ENCODE measurements around the gene RSPO3. TPM values are rescaled to one million over a fixed set of nuclear protein-coding genes. Genes with fewer than 3 reads are reported as not detected.

The RSPO3 gene
- total and polyA plus RNA-seq, 2 of the 4 experiments (the other 2 are of a cell fraction): not detected

DNA sequence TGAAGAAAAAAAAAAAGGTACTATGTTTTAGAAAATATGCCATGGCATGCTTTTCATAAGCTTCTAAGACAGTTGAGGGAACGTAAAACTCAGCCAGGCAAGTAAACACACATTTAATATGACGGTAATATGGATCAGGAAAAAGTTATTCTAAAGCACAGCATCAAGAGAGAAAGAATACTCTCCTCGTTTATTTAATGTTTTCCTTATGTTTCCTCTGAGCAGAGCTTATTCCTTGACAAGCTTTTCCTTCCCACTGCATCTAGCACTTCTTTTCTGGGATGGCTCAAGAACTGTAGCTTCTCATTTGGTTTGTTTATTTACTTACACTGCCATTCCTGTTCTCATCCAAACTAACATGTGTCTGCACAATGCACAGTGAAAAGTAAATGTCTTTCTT is 2.7 kb upstream of the RSPO3 start:
- H3K4ac ChIP-seq (ENCODE audit: low read depth, low read length): no peak overlapping the region
- H3K9ac ChIP-seq (ENCODE audit: low read depth, low read length): no peak overlapping the region
- ChIA-PET POLR2A (ENCODE audit: unreplicated experiment) (no interaction called here), CTCF (interaction anchor here (0.8 kb wide), 1 partner anchor 311 kb away, joined by 3 read pairs; no protein-coding TSS in a partner anchor)
- TF ChIP-seq NFE2L2 (IDR thresholded peaks at IDR 0.05; ENCODE audit: low read depth, low read length): no peak
- no peak for TF ChIP-seq MAFK (IDR thresholded peaks at IDR 0.05; ENCODE audit: low read depth, low read length)
- TF ChIP-seq SMC3 (IDR thresholded peaks at IDR 0.05; ENCODE audit: low read depth, low read length): no peak
- no peak for TF ChIP-seq CHD1 (IDR thresholded peaks at IDR 0.05; ENCODE audit: low read depth, low read length)
- no peak for TF ChIP-seq BHLHE40 (IDR thresholded peaks at IDR 0.05; ENCODE audit: low read depth, low read length)
- no peak overlapping the region for H4K91ac ChIP-seq (ENCODE audit: insufficient read depth, low read depth, low read length)
- no peak overlapping the region for H4K5ac ChIP-seq (ENCODE audit: low read depth, low read length)
- no peaks in the 10 kb centered on the region for H3K79me1 ChIP-seq (ENCODE audit: low read depth in 1 of 2, low read length in 2 of 2)
- no peak for ATAC-seq (ENCODE audit: low read depth)
- H2BK15ac ChIP-seq (ENCODE audit: low read depth, low read length): no peak overlapping the region
- no TSS peak for BruUV-seq (replicated peaks)
- H3K18ac ChIP-seq (ENCODE audit: low read depth, low read length): no peak overlapping the region
- H3K36me3 ChIP-seq (ENCODE audit: control insufficient read depth, insufficient read depth, low read length): no peaks in the 10 kb centered on the region
- no peak overlapping the region for H3K27ac ChIP-seq (ENCODE audit: insufficient read depth, low read length)
- H3K9me1 ChIP-seq (ENCODE audit: insufficient read depth, low read length): no peaks in the 10 kb centered on the region
- no peaks in the 10 kb centered on the region; the same call in 1 of the 2 replicates for H3K4me1 ChIP-seq (ENCODE audit: control insufficient read depth, insufficient read depth, low read length)
- no peaks in the 10 kb centered on the region for H3K9me3 ChIP-seq (ENCODE audit: control insufficient read depth, insufficient read depth, low read length)
- no peak overlapping the region for H4K8ac ChIP-seq (ENCODE audit: low read depth in 2 of 2, low read length in 2 of 2)
- H3K23ac ChIP-seq (ENCODE audit: low read depth, low read length): no peak overlapping the region
- in situ Hi-C loops (cut with MboI; ENCODE audit: low sequenced_read_pairs) (loop anchor here (10.0 to 25.0 kb wide), 2 partner anchors 751 to 1078 kb away; no protein-coding TSS in a partner anchor), dilution Hi-C loops (cut with HindIII; ENCODE audit: low sequenced_read_pairs, unreplicated experiment) (no loop called here), intact Hi-C loops (cut with micrococcal nuclease) (no loop called here)
- no peak for DNase-seq
- H2BK5ac ChIP-seq (ENCODE audit: low read depth, low read length, poor library complexity, severe bottlenecking): no peak overlapping the region
- H2BK20ac ChIP-seq (ENCODE audit: low read depth, low read length): no peak overlapping the region
- H3K4me3 ChIP-seq (ENCODE audit: insufficient read depth, low read depth, low read length): no peak overlapping the region
- H2BK120ac ChIP-seq (ENCODE audit: low read depth, low read length): no peak overlapping the region
- H2AK9ac ChIP-seq (replicated peaks; ENCODE audit: low read depth, low read length, poor library complexity): no peak overlapping the region
- peaks cover 58% of the 10 kb centered on the region for H3K27me3 ChIP-seq (ENCODE audit: control insufficient read depth, insufficient read depth, low read length)
- H4K20me1 ChIP-seq (ENCODE audit: insufficient read depth, low read length): no peaks in the 10 kb centered on the region
- WGBS, 2 experiments (ENCODE audit: extremely low coverage in 2 of 2, insufficient read length in 1 of 2): no CpG with 5 or more reads among the region's 3 CpGs
- H2AK5ac ChIP-seq (ENCODE audit: low read depth, low read length): no peak overlapping the region
- H3K4me2 ChIP-seq (ENCODE audit: low read depth, low read length): no peak overlapping the region
- no peak overlapping the region for H3K14ac ChIP-seq (replicated peaks; ENCODE audit: low read depth, low read length)
- H3K56ac ChIP-seq (ENCODE audit: extremely low read depth, insufficient read depth, low read length): no peak overlapping the region
- H2AFZ ChIP-seq (replicated peaks; ENCODE audit: low read length, poor library complexity): no peak overlapping the region

Data from IMR-90 (cell line).